Suppressor macrophage treated with lipopolysaccharide for 4 hours (primary cell): Measurements from ENCODE around the gene CYSRT1.

ENCODE experiments used
- DNase-seq: peaks from one replicate; pipeline ENCODE4 v3.0.0-alpha.2; 2020

Gene CYSRT1

GRCh38 chr9:137213160-137214060, 11.6 kb upstream of the CYSRT1 start:
- DNase-seq: no peak

GRCh38 chr9:137214620-137215019, 10.4 kb upstream of the CYSRT1 start:
- no peak for DNase-seq

GRCh38 chr9:137215196-137215986, 9.6 kb upstream of the CYSRT1 start:
- no peak for DNase-seq

GRCh38 chr9:137216188-137216965, 8.6 kb upstream of the CYSRT1 start:
- no peak for DNase-seq

GRCh38 chr9:137217276-137218211, 7.4 kb upstream of the CYSRT1 start:
- no peak for DNase-seq

- DNase-seq: no peak
Measured at GRCh38 chr9:137218212-137218753, 6.7 kb upstream of the CYSRT1 start.

GRCh38 chr9:137218754-137219271, 6.2 kb upstream of the CYSRT1 start:
- DNase-seq: peak; percentile 46

- DNase-seq: no peak
Measured at GRCh38 chr9:137219757-137220316, 5.1 kb upstream of the CYSRT1 start.

- DNase-seq: no peak
Measured at GRCh38 chr9:137220317-137221094, 4.5 kb upstream of the CYSRT1 start.

GRCh38 chr9:137221095-137221505, 3.9 kb upstream of the CYSRT1 start:
- no peak for DNase-seq

GRCh38 chr9:137221506-137222111, 3.4 kb upstream of the CYSRT1 start:
- DNase-seq: no peak

- no peak for DNase-seq
Measured at GRCh38 chr9:137222190-137223077, 2.5 kb upstream of the CYSRT1 start, which contains the start of gene RNF208. Gene RNF208 (minus strand): TSS chr9:137222240. CDS start chr9:137221212, 1,028 bp downstream.

- peak; percentile 100 for DNase-seq
Measured at GRCh38 chr9:137223078-137223970, 1.6 kb upstream of the CYSRT1 start.

- DNase-seq: no peak
Measured at GRCh38 chr9:137225699-137226331, 841 bp downstream of the CYSRT1 start.

GRCh38 chr9:137226338-137227053, 1.5 kb downstream of the CYSRT1 start:
- DNase-seq: no peak
